Endothelial cell (in vitro differentiated cells): ENCODE measurements around the gene WDR44. TPM values are rescaled to one million over a fixed set of nuclear protein-coding genes. Genes with fewer than 3 reads are reported as not detected.
"Not testable (repeated sequence)": the region's sequence is repeated elsewhere in the genome, so short reads cannot be mapped to it uniquely, and the experiment has no call there.

ENCODE experiments used
- DNase-seq: peaks from one replicate; pipeline ENCODE4 v3.0.0; 2021; ENCODE audit warnings: low spot score
- H3K27ac Mint-ChIP-seq: one replicate; pipeline ENCODE4 v1.8.0; 2021; ENCODE audit warnings: mixed read lengths, inconsistent platforms; ENCODE audit not compliant: unreplicated experiment
- H3K27me3 Mint-ChIP-seq: one replicate; pipeline ENCODE4 v1.8.0; 2021; ENCODE audit warnings: mild to moderate bottlenecking, moderate library complexity, mixed read lengths, inconsistent platforms; ENCODE audit not compliant: unreplicated experiment
- H3K36me3 Mint-ChIP-seq: one replicate; pipeline ENCODE4 v1.8.0; 2021; ENCODE audit warnings: mild to moderate bottlenecking, low read depth, mixed read lengths, inconsistent platforms; ENCODE audit not compliant: unreplicated experiment
- H3K4me1 Mint-ChIP-seq: one replicate; pipeline ENCODE4 v1.8.0; 2021; ENCODE audit warnings: mild to moderate bottlenecking, mixed read lengths, inconsistent platforms; ENCODE audit not compliant: unreplicated experiment
- H3K4me3 Mint-ChIP-seq: one replicate; pipeline ENCODE4 v1.8.0; 2021; ENCODE audit warnings: mild to moderate bottlenecking, mixed read lengths, inconsistent platforms; ENCODE audit not compliant: unreplicated experiment
- H3K9me3 Mint-ChIP-seq: one replicate; pipeline ENCODE4 v1.8.0; 2021; ENCODE audit warnings: mixed read lengths, inconsistent platforms; ENCODE audit not compliant: unreplicated experiment
- total RNA-seq: library from RNA; stranded (reverse); fragmentation: NEBNext Ultra II Directional; extraction: Animal tissue kit (Norgen Biotek cat#: 25700); gene quantifications from one replicate; pipeline ENCODE4 v1.2.1, GENCODE V29; 2021; ENCODE audit not compliant: unreplicated experiment
- TF ChIP-seq, protein P1 (sequence below): fragments of 200-600 bp; sonication (generic); IDR thresholded peaks from one replicate; pipeline ENCODE4 v1.5.0; 2021; ENCODE audit warnings: antibody characterized with exemption; ENCODE audit not compliant: unreplicated experiment

WDR44 gene
- total RNA-seq, 1 donor from 2014 or later: 14.7 TPM

DNA sequence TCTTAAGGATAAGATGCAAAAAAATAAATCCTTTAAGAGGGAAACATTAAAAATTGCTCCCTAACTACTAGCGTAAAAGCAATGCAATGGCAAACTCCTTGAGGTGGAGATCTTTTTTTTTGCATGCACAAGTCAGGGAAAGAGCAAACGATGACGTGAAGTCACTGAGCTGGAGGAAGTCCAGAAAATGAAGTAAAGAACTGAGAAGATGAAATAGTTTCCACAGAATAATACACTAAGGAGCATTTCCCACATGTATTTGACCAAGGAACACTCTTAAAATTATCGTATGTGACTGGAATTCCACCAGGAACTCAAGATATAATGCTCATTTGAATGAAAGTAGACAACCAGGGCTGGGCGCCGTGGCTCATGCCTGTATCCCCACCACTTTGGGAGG lies 128.7 kb downstream of the WDR44 start:
- no peaks in the 10 kb centered on the region for H3K4me1 Mint-ChIP-seq
- no peak for DNase-seq
- no peak overlapping the region for H3K27ac Mint-ChIP-seq
- H3K27me3 Mint-ChIP-seq: no peaks in the 10 kb centered on the region
- no peaks in the 10 kb centered on the region for H3K36me3 Mint-ChIP-seq
- H3K4me3 Mint-ChIP-seq: no peak overlapping the region
- TF ChIP-seq, protein P1, sequence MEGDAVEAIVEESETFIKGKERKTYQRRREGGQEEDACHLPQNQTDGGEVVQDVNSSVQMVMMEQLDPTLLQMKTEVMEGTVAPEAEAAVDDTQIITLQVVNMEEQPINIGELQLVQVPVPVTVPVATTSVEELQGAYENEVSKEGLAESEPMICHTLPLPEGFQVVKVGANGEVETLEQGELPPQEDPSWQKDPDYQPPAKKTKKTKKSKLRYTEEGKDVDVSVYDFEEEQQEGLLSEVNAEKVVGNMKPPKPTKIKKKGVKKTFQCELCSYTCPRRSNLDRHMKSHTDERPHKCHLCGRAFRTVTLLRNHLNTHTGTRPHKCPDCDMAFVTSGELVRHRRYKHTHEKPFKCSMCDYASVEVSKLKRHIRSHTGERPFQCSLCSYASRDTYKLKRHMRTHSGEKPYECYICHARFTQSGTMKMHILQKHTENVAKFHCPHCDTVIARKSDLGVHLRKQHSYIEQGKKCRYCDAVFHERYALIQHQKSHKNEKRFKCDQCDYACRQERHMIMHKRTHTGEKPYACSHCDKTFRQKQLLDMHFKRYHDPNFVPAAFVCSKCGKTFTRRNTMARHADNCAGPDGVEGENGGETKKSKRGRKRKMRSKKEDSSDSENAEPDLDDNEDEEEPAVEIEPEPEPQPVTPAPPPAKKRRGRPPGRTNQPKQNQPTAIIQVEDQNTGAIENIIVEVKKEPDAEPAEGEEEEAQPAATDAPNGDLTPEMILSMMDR: no peak
- no peaks in the 10 kb centered on the region for H3K9me3 Mint-ChIP-seq

- TF ChIP-seq, protein P1: no peak
- no peak for DNase-seq
- Mint-ChIP-seq H3K4me3 (no peak overlapping the region), H3K4me1 (no peaks in the 10 kb centered on the region), H3K9me3 (no peaks in the 10 kb centered on the region), H3K36me3 (no peaks in the 10 kb centered on the region), H3K27ac (no peak overlapping the region), H3K27me3 (no peaks in the 10 kb centered on the region)
Measured at GRCh38 chrX:118475903-118476302, 130.0 kb downstream of the WDR44 start.

- Mint-ChIP-seq H3K27ac (no peak overlapping the region), H3K4me3 (no peak overlapping the region), H3K27me3 (peaks cover 2% of the 10 kb centered on the region), H3K36me3 (no peaks in the 10 kb centered on the region), H3K9me3 (no peaks in the 10 kb centered on the region), H3K4me1 (no peaks in the 10 kb centered on the region)
- TF ChIP-seq, protein P1: no peak
- no peak for DNase-seq
Measured at GRCh38 chrX:118480172-118480571, 134.3 kb downstream of the WDR44 start.

DNA sequence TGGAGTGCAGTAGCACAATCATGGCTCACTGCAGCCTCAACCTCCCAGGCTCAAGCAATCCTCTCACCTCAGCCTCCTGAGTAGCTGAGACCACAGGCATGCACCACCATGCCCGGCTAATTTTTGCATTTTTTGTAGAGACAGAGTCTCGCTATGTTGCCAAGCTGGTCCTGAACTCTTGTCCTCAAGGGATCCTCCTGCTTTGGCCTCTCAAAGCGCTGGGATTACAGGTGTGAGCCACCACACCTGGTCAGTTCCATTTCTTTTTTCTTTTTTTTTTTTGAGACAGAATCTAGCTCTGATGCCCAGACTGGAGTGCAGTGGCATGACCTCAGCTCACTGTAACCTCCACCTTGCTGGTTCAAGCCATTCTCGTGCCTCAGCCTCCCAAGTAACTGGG lies 136.5 kb downstream of the WDR44 start:
- DNase-seq, H3K9me3 Mint-ChIP-seq, H3K4me1 Mint-ChIP-seq, H3K27ac Mint-ChIP-seq, H3K27me3 Mint-ChIP-seq, H3K4me3 Mint-ChIP-seq, H3K36me3 Mint-ChIP-seq: not testable (repeated sequence)

DNA sequence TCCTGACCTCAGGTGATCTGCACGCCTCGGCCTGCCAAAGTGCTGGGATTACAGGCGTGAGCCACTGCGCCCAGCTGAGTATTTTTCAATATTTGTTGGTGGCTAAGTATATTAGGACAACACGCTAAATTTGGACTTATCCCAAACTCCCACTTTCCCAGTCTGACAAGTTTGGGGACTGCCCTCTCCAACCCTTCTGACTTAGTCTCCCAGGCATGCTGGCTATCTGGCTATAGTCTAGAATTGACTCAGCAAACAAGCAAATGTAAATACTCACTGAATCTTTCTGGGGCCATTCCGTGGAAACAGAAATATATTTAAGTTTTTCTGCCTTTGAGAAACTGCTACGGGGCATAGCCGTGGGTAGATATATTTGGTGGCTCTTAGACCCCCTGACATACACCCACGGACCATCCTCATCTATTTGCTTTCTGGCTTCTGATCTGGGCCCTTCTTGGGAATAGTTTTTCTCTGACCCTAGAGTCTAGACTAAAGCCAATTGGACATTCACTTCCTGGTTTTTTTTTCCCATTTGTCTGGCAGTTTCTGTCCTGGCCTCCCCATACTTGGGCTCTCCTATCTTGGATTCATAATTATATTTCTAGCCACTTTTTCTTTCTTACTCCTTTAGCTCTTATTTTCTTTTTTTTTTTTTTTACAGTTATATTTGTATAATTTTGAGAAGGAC lies 138.5 kb downstream of the WDR44 start:
- H3K27ac Mint-ChIP-seq: no peak overlapping the region
- H3K9me3 Mint-ChIP-seq: no peaks in the 10 kb centered on the region
- H3K36me3 Mint-ChIP-seq: no peaks in the 10 kb centered on the region

DNA sequence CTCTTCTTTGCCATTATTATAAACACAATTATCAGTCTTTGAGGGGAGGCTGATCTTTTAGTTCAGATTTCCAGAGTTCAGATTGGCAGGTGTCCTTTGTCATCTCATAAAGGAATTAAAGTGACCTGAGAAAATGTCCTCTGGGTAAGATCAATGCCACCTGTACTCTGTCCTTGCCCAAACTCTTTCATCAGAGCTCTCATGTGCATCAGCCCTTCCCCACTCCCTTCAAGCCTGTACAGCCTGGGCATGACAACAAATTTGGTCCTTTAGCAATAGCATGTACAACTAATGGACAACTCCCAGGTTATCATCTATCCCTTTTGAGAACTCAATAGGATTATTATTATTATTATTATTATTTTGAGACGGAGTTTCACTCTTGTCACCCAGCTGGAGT lies 140.8 kb downstream of the WDR44 start:
- H3K4me1 Mint-ChIP-seq, DNase-seq, H3K27me3 Mint-ChIP-seq, H3K27ac Mint-ChIP-seq, H3K4me3 Mint-ChIP-seq, H3K36me3 Mint-ChIP-seq, H3K9me3 Mint-ChIP-seq: not testable (repeated sequence)

More for the DNA sequence above, 138.5 kb downstream of the WDR44 start:
- Mint-ChIP-seq H3K4me3 (no peak overlapping the region), H3K4me1 (no peaks in the 10 kb centered on the region), H3K27me3 (peaks cover 2% of the 10 kb centered on the region)
- no peak for DNase-seq
- TF ChIP-seq, protein P1: no peak
